Measurements from ENCODE around the gene MED20.

- TF ChIP-seq CTCF (IDR thresholded peaks at IDR 0.05) (no peak), REST (IDR thresholded peaks at IDR 0.05; ENCODE audit: insufficient read depth in 1 of 2, low read depth in 2 of 2, low read length in 1 of 2) (no peak), POLR2AphosphoS5 (IDR thresholded peaks at IDR 0.05; ENCODE audit: low read depth, low read length) (no peak), SIN3A (IDR thresholded peaks at IDR 0.05; ENCODE audit: borderline replicate concordance, insufficient read depth, low read depth, low read length) (no peak)
Measured at GRCh38 chr6:41874741-41875140, 46.2 kb downstream of the MED20 start.

Data from Panc1 (cell line).